GM18951 (cell line): ENCODE measurements around the gene BCL7B.
"Not testable (repeated sequence)": the region's sequence is repeated elsewhere in the genome, so short reads cannot be mapped to it uniquely, and the experiment has no call there.

Source experiments
- POLR2A ChIP-seq: IDR thresholded peaks from 4 replicates; pipeline ENCODE4 v1.6.1; 2011; ENCODE audit warnings: mild to moderate bottlenecking; ENCODE audit not compliant: insufficient read length, insufficient read depth; ENCODE audit errors: extremely low read depth
- in situ Hi-C: fragments of 300-500 bp; cut with MboI; formaldehyde crosslinking; loops from one replicate; pipeline ENCODE4 v1.12.0; 2022; ENCODE audit warnings: low sequenced_read_pairs, mixed read lengths, inconsistent platforms; ENCODE audit not compliant: unreplicated experiment

Gene BCL7B

GRCh38 chr7:73585196-73585595, 27.7 kb upstream of the BCL7B start:
- TF ChIP-seq POLR2A = no peak
- in situ Hi-C loops = no loop called here

GRCh38 chr7:73582664-73583202, 25.2 kb upstream of the BCL7B start:
- in situ Hi-C loops = no loop called here
- TF ChIP-seq POLR2A = no peak

GRCh38 chr7:73581006-73581405, 23.5 kb upstream of the BCL7B start:
- in situ Hi-C loops = not testable (repeated sequence)

GRCh38 chr7:73578342-73579128, 21.0 kb upstream of the BCL7B start, which contains the start of gene TBL2:
Gene TBL2, minus strand, starts transcription at chr7:73578579. Its CDS starts 30 bp downstream, at chr7:73578549.
- in situ Hi-C loops = no loop called here

GRCh38 chr7:73577627-73578341, 20.3 kb upstream of the BCL7B start:
- in situ Hi-C loops = no loop called here
- no peak for TF ChIP-seq POLR2A

More at GRCh38 chr7:73578342-73579128, 21.0 kb upstream of the BCL7B start, which contains the start of gene TBL2:
- TF ChIP-seq POLR2A = peak; percentile 98

GRCh38 chr7:73573791-73574190, 16.3 kb upstream of the BCL7B start:
- in situ Hi-C loops = no loop called here
- TF ChIP-seq POLR2A = no peak

GRCh38 chr7:73573276-73573675, 15.8 kb upstream of the BCL7B start:
- in situ Hi-C loops = no loop called here
- no peak for TF ChIP-seq POLR2A

- no peak for TF ChIP-seq POLR2A
- in situ Hi-C loops = no loop called here
These were observed 15.3 kb upstream of the BCL7B start for GRCh38 chr7:73572767-73573186.

- TF ChIP-seq POLR2A = no peak
These were observed 13.5 kb upstream of the BCL7B start for GRCh38 chr7:73570977-73571376.

GRCh38 chr7:73570521-73570920, 13.0 kb upstream of the BCL7B start:
- TF ChIP-seq POLR2A = no peak
- in situ Hi-C loops = no loop called here

More at GRCh38 chr7:73570977-73571376, 13.5 kb upstream of the BCL7B start:
- in situ Hi-C loops = no loop called here

GRCh38 chr7:73569042-73569608, 11.6 kb upstream of the BCL7B start:
- in situ Hi-C loops = no loop called here
- TF ChIP-seq POLR2A = no peak

GRCh38 chr7:73567846-73568685, 10.6 kb upstream of the BCL7B start:
- in situ Hi-C loops = no loop called here
- no peak for TF ChIP-seq POLR2A
